ENCODE results near the gene DIAPH2.

- TF ChIP-seq, protein P1, sequence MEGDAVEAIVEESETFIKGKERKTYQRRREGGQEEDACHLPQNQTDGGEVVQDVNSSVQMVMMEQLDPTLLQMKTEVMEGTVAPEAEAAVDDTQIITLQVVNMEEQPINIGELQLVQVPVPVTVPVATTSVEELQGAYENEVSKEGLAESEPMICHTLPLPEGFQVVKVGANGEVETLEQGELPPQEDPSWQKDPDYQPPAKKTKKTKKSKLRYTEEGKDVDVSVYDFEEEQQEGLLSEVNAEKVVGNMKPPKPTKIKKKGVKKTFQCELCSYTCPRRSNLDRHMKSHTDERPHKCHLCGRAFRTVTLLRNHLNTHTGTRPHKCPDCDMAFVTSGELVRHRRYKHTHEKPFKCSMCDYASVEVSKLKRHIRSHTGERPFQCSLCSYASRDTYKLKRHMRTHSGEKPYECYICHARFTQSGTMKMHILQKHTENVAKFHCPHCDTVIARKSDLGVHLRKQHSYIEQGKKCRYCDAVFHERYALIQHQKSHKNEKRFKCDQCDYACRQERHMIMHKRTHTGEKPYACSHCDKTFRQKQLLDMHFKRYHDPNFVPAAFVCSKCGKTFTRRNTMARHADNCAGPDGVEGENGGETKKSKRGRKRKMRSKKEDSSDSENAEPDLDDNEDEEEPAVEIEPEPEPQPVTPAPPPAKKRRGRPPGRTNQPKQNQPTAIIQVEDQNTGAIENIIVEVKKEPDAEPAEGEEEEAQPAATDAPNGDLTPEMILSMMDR (conservative IDR thresholded peaks at IDR 0.05; ENCODE audit: low read depth, low read length) = no peak
- TF ChIP-seq EZH2 (IDR thresholded peaks at IDR 0.05; ENCODE audit: borderline replicate concordance, low read depth, low read length, poor library complexity, severe bottlenecking) = no peak
Observed at GRCh38 chrX:97429101-97429500, 744.5 kb downstream of the DIAPH2 start.
